ENCODE results near the gene IMP3.

DNA sequence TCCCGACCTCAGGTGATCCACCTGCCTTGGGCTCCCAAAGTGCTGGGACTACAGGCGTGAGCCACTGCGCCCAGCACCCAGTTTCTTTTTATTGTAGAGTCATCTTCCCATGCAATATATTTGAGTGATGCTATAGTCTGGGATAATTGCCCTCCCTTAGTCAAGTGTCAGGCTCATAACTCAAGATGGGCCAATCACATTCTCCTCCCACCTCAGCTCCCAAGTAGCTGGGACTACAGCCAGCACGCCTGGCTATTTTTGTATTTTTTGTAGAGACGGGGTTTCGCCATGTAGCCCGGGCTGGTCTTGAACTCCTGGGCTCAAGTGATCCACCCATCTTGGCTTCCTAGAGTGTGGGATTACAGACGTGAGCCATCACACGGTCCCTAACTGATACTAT lies 45.7 kb downstream of the IMP3 start:
- no peak for TF ChIP-seq POLR2A (IDR thresholded peaks at IDR 0.05)
- TF ChIP-seq, protein P1, sequence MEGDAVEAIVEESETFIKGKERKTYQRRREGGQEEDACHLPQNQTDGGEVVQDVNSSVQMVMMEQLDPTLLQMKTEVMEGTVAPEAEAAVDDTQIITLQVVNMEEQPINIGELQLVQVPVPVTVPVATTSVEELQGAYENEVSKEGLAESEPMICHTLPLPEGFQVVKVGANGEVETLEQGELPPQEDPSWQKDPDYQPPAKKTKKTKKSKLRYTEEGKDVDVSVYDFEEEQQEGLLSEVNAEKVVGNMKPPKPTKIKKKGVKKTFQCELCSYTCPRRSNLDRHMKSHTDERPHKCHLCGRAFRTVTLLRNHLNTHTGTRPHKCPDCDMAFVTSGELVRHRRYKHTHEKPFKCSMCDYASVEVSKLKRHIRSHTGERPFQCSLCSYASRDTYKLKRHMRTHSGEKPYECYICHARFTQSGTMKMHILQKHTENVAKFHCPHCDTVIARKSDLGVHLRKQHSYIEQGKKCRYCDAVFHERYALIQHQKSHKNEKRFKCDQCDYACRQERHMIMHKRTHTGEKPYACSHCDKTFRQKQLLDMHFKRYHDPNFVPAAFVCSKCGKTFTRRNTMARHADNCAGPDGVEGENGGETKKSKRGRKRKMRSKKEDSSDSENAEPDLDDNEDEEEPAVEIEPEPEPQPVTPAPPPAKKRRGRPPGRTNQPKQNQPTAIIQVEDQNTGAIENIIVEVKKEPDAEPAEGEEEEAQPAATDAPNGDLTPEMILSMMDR (IDR thresholded peaks at IDR 0.05): no peak

Measured in esophagus squamous epithelium (tissue), 4 donors.